ENCODE measurements around the gene CST7. TPM values are rescaled to one million over a fixed set of nuclear protein-coding genes. Genes with fewer than 3 reads are reported as not detected.

Gene CST7
- total RNA-seq, 2 donors from 2014 or later = 0.47 to 1.1 TPM

GRCh38 chr20:24981790-24982189 is 32.7 kb downstream of the CST7 start:
- peak; percentile 17 for DNase-seq
- no peak overlapping the region for H3K9ac ChIP-seq (ENCODE audit: low read depth in 2 of 2, low read length in 2 of 2)
- intact Hi-C loops (cut with DNase I) = no loop called here
- no peaks in the 10 kb centered on the region for H3K9me3 ChIP-seq
- no peaks in the 10 kb centered on the region for H3K4me1 ChIP-seq
- no peaks in the 10 kb centered on the region for H3K36me3 ChIP-seq
- no peak for TF ChIP-seq CTCF (IDR thresholded peaks at IDR 0.05)
- H3K27me3 ChIP-seq = no peaks in the 10 kb centered on the region
- no peak overlapping the region for H3K27ac ChIP-seq
- H3K4me3 ChIP-seq = no peak overlapping the region

- no peaks in the 10 kb centered on the region for H3K4me1 ChIP-seq
- intact Hi-C loops (cut with DNase I) = no loop called here
- H3K9me3 ChIP-seq = no peaks in the 10 kb centered on the region
- no peak overlapping the region for H3K27ac ChIP-seq
- no peaks in the 10 kb centered on the region for H3K36me3 ChIP-seq
- no peak for TF ChIP-seq CTCF (IDR thresholded peaks at IDR 0.05)
- H3K27me3 ChIP-seq = no peaks in the 10 kb centered on the region
- H3K4me3 ChIP-seq = no peak overlapping the region
- DNase-seq = peak; percentile 7
- no peak overlapping the region for H3K9ac ChIP-seq (ENCODE audit: low read depth in 2 of 2, low read length in 2 of 2)
These were observed 34.8 kb downstream of the CST7 start for GRCh38 chr20:24983896-24984295.

- peak; percentile 13 for DNase-seq
- intact Hi-C loops (cut with DNase I) = no loop called here
- no peak overlapping the region for H3K4me3 ChIP-seq
- no peaks in the 10 kb centered on the region for H3K9me3 ChIP-seq
- no peak for TF ChIP-seq CTCF (IDR thresholded peaks at IDR 0.05)
- no peaks in the 10 kb centered on the region for H3K27me3 ChIP-seq
- H3K9ac ChIP-seq (ENCODE audit: low read depth in 2 of 2, low read length in 2 of 2) = no peak overlapping the region
- H3K4me1 ChIP-seq = no peaks in the 10 kb centered on the region
- H3K27ac ChIP-seq = peak overlapping the region; percentile 11
- H3K36me3 ChIP-seq = no peaks in the 10 kb centered on the region
These were observed 36.0 kb downstream of the CST7 start for GRCh38 chr20:24984961-24985640.

GRCh38 chr20:24985802-24986201 is 36.7 kb downstream of the CST7 start:
- peak overlapping the region in 1 of 2 donors; percentile 31 for H3K9ac ChIP-seq (ENCODE audit: low read depth in 2 of 2, low read length in 2 of 2)
- peak; percentile 16 for DNase-seq
- no peaks in the 10 kb centered on the region for H3K27me3 ChIP-seq
- H3K36me3 ChIP-seq = no peaks in the 10 kb centered on the region
- intact Hi-C loops (cut with DNase I) = no loop called here
- no peaks in the 10 kb centered on the region for H3K9me3 ChIP-seq
- H3K4me1 ChIP-seq = no peaks in the 10 kb centered on the region
- peak overlapping the region; percentile 11 for H3K27ac ChIP-seq
- TF ChIP-seq CTCF (IDR thresholded peaks at IDR 0.05) = no peak
- H3K4me3 ChIP-seq = no peak overlapping the region

GRCh38 chr20:24986436-24987015 is 37.5 kb downstream of the CST7 start:
- H3K4me3 ChIP-seq = no peak overlapping the region
- no peaks in the 10 kb centered on the region for H3K27me3 ChIP-seq
- peak; percentile 11 for DNase-seq
- H3K4me1 ChIP-seq = no peaks in the 10 kb centered on the region
- no peaks in the 10 kb centered on the region for H3K36me3 ChIP-seq
- intact Hi-C loops (cut with DNase I) = no loop called here
- no peak for TF ChIP-seq CTCF (IDR thresholded peaks at IDR 0.05)
- H3K9me3 ChIP-seq = no peaks in the 10 kb centered on the region
- H3K9ac ChIP-seq (ENCODE audit: low read depth in 2 of 2, low read length in 2 of 2) = peak overlapping the region in 1 of 2 donors; percentile 31
- H3K27ac ChIP-seq = no peak overlapping the region

All from colonic mucosa (tissue), 4 donors.